Hematopoietic multipotent progenitor cell treated with erythropoietin and hydrocortisone succinate and interleukin-3 and kit ligand, for 6 days (in vitro differentiated cells): ENCODE measurements around the gene GPSM1.

Source experiments
- DNase-seq: peaks from one replicate; pipeline ENCODE4 v3.0.0-alpha.2; 2015

Gene GPSM1

DNA sequence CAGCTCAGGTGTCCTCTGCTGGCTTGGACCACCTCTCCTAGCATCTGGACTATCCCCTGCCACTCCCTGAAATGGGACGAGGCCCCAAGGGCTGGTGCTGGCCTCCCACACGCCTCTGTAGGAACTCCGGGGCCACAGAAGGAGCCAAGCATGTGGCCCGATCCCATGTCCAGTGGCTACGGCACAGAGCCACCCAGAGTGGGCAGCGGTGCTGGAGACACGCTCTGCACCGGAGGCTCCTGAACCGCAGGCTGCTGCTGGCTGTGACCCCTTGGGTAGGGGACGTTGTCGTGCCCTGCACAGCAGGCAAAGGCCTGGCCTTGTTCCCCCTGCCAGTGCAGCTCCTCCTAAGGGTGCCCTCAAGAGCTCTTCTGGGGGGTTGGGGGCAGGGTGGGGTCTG lies 52.6 kb downstream of the GPSM1 start:
- no peak for DNase-seq

DNA sequence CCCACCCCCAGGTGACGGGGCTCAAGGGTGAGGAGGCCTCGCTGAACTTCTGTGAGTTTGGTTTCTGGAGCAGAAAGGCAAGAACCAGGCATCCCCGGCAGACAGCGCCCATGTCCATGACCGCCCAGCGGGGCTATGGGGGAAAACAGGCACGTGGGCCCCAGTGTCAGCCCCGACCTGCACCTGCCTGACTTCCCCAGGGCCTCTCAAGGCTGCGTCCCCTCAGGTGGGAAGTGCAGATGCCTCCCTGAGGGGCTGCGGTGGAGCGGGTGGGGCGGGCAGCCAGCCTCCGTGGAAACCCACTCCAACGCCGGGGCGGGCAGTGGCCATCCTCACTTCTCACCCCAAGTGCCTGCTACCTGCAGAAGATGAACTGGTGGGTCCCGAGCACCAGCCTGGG lies 53.0 kb downstream of the GPSM1 start:
- DNase-seq, result no peak

DNA sequence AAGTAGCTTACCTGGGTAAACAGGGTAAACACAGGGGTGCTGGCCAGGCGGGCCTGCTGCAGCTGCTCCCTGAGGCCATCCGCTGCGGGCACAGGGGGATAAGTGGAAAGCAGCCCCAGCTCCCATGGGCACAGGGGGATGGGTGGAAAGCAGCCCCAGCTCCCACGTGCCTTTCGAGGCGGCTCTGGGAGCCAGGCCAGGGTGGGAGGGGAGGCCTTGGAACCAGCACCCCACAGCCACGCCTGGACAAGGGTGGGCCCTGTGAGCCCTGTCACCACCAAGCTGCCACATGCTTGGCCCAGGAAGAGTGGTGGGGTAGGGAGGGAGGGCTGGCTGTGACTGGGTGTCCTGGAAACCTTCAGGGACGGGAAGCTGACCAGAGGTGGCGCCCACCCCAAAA lies 54.0 kb downstream of the GPSM1 start:
- no peak for DNase-seq

DNA sequence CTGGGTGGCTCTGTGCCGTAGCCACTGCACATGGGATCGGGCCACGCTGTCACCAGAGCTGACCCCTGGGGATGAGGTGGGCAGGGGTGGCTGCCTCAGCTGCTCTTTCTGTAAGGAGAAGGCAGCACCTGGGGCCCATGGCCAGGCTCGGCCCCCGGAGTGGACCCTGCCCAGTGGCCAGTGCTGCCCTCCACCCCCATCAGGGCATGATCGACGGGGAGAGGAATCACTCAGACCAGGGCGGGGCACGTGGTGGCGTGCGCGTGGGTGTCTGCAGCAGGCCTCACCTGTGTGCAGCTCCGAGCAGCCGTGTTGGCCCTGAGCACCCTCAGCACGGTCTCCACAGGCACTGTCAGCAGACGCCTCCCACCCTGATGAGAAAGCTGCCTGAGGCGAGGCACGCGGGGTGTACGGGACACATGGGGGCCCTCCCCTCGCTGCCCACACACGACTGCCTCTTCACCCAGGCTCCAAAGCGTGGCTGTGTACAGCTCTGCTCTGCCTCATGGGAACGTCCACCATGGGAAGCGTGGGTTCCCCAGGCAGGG lies 54.7 kb downstream of the GPSM1 start:
- no peak for DNase-seq

- DNase-seq, result no peak
Measured at GRCh38 chr9:136383436-136383835, 56.1 kb downstream of the GPSM1 start.

GRCh38 chr9:136385015-136385414 lies 57.7 kb downstream of the GPSM1 start:
- no peak for DNase-seq

GRCh38 chr9:136386018-136386417 lies 58.7 kb downstream of the GPSM1 start:
- no peak for DNase-seq

GRCh38 chr9:136387217-136387616 lies 59.9 kb downstream of the GPSM1 start:
- no peak for DNase-seq

GRCh38 chr9:136389396-136389795 lies 62.1 kb downstream of the GPSM1 start:
- DNase-seq, result peak; percentile 80

- DNase-seq, result no peak
Measured at GRCh38 chr9:136391737-136392537, 64.6 kb downstream of the GPSM1 start.

GRCh38 chr9:136392538-136393449 lies 65.5 kb downstream of the GPSM1 start:
- DNase-seq, result no peak

DNA sequence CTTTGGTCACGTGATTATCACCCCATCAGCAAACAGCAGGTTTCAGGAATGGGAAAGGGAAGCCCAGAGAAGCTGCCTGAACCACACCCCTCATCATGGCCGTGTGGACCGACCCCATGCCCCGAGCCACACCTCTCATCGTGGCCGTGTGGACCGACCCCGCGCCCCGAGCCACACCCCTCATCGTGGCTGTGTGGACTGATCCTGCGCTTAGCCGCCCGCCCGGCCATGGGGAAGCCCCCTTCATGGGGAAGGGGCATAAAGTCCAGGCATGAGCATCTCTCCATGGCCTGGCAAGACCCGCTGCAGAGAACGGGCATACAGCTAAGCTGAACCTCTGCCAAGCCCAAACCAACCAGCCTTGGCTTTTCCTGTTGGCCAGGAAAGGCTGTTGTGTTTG lies 66.2 kb downstream of the GPSM1 start:
- no peak for DNase-seq

GRCh38 chr9:136394312-136395019 lies 67.1 kb downstream of the GPSM1 start:
- peak; percentile 46 for DNase-seq

- DNase-seq, result no peak
Measured at GRCh38 chr9:136395020-136395340, 67.6 kb downstream of the GPSM1 start.

DNA sequence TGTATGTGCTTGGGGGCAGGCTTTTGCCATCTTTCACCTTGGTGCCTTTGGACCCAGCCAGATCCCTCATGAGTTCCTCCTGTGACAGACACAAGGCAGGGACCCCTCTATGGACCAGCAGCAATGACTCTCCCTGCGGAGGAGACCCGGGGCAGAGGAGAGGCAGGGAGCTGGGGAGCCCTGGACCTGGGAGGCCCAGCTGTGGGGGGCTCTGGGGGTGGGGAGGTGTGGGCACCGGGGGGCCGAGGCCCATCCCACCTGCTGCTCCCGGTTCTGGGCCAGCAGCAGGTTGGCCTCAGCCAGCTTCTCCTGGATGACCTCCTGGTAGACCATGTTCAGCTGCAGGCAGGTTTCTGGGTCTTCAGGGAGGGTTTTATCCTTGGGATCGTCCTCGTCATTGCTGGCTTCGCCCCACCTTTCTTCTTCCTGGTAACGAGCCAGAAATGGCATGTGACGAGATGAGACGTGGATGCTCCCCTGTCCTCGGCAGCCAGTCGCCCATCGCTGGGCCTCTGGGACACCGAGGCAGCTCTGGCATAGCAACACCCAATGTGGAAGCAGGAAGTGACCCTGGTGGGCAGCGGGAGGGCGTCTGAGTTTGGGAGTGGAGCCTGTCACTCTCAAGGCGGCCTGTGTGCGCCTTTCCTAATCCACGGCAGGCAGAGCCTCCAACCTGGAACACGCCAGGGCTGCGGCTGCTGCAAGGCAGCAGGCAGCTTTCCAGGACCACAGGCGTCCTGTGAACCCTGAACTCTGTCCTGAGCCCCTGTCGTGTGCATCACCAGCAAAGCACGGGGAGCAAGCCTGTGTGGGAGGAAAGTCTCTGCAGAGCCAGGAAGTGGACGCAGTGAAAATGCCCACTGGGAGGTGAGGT lies 68.2 kb downstream of the GPSM1 start:
- no peak for DNase-seq

- no peak for DNase-seq
Measured at GRCh38 chr9:136396219-136396515, 68.8 kb downstream of the GPSM1 start.

- no peak for DNase-seq
Measured at GRCh38 chr9:136397643-136398042, 70.3 kb downstream of the GPSM1 start.

- DNase-seq, result no peak
Measured at GRCh38 chr9:136398286-136398685, 70.9 kb downstream of the GPSM1 start.

GRCh38 chr9:136399176-136400037 lies 72.1 kb downstream of the GPSM1 start:
- peak; percentile 73 for DNase-seq

DNA sequence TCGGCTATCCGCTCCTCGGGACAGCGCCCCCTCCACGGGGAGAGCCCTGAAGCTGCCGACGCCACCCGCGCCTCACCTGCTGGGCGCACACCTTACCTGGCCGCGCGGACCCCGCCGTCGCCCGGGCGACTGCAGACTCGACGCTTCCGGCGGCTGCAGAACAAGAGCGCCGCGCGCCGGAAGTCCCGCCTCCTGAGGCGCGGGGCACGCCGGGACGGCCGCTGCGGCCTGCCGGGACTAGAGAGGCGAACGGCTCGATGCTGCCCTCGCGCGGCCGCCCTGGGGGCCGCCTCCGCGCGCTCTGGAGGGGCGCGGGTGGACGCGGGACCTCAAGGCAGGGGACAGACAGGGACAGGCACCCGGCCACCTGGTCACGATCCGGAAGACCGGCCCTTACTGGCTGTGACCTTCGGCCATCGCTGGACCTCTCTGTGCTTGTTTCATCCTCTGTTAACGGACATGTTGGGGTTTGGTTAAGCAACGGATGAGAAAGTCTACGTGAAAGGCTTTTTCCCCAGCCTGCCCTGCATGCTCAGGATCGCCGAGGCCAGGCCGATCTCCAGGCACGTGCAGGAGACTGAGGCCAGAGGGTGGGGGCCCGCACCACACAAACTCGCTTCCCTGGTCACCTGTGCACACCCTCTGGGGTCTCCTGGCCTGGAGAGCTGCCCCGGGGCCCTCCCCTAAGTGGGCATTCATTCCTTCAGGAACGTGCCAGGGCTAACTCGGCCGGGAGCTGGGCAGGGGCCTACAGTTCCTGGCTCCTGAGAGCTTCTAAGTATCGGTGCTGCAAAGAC lies 72.9 kb downstream of the GPSM1 start, which contains the start of gene SNAPC4:
SNAPC4 (minus strand) TSS at position 133 of the 797 bp plus-strand sequence. CDS start 1,742 bp downstream, outside the sequence.
- peak; percentile 92 for DNase-seq
